Astrocyte of the cerebellum (primary cell): ENCODE data around the gene XRCC3.
A peak's percentile ranks its signal among the peaks of the same experiment; 100 is the strongest.

ENCODE experiments used
- DNase-seq: peaks from one replicate; pipeline ENCODE4 v3.0.0-alpha.2; 2011; ENCODE audit warnings: low read depth
- H3K4me3 ChIP-seq: 2 replicates; pipeline ENCODE4 v1.5.1; 2011; ENCODE audit warnings: mild to moderate bottlenecking, low read depth, low read length, moderate library complexity
- CTCF ChIP-seq: IDR thresholded peaks from 2 replicates; pipeline ENCODE4 v1.5.1; 2012; ENCODE audit warnings: low read length, low read depth, moderate library complexity, mild to moderate bottlenecking; ENCODE audit errors: missing control alignments
- in situ Hi-C: cut with HindIII; loops from 2 replicates; pipeline ENCODE4 v1.10.0; 2017; ENCODE audit warnings: low sequenced_read_pairs

Gene XRCC3

GRCh38 chr14:103699261-103699661, 16.0 kb downstream of the XRCC3 start:
- TF ChIP-seq CTCF: no peak
- no peak overlapping the region for H3K4me3 ChIP-seq
- in situ Hi-C loops: loop anchor here (10.0 kb wide), 1 partner anchor 124 kb away; no protein-coding TSS in a partner anchor
- no peak for DNase-seq

DNA sequence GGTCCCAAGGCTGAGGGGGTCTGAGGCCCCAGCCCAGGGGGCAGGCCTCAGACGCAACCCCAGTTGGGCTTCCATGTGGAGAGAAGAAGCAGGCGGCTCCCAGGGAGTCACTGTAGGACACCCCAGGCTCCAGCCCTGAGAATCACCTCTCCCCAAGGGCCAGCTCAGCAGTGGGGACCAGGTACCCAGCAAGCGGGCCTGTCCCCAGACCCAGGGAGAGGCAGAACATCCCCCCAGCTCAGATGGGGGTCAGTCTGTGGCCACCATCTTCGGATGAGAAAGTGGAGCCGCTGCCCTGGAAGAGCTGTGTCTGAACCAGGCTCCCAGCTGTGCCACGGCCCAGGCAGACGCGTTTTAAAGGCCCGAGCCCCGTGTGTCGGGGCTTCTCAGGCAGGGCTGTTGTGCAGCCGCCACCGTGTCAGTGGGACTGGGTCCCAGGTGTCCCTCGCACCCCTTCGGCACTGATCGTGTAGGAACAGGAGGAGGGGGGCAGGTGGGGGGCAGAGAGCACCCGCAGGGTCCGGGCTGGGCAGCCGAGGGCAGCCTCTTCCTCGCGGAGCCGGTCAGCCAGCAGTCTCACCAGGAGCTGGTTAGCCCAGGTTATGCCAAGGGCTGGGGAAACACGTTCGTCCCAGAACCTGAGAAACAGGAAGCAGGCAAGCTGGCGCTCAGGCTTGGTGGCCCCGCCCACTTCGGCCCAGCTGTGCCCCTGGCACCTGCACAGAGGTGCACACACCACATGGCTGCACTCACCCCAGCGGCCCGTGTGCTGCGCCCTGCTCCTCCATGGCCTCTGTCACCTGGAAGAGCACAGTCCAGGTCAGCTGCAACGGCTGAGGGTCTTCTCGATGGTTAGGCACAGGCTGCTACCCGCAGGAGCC, 16.6 kb downstream of the XRCC3 start:
- H3K4me3 ChIP-seq: no peak overlapping the region
- DNase-seq: no peak
- TF ChIP-seq CTCF: no peak
- in situ Hi-C loops: loop anchor here (10.0 kb wide), 1 partner anchor 124 kb away; no protein-coding TSS in a partner anchor

GRCh38 chr14:103697603-103698379, 17.5 kb downstream of the XRCC3 start:
- in situ Hi-C loops: loop anchor here (10.0 kb wide), 1 partner anchor 123 kb away; no protein-coding TSS in a partner anchor
- DNase-seq: no peak
- TF ChIP-seq CTCF: no peak
- no peak overlapping the region for H3K4me3 ChIP-seq

DNA sequence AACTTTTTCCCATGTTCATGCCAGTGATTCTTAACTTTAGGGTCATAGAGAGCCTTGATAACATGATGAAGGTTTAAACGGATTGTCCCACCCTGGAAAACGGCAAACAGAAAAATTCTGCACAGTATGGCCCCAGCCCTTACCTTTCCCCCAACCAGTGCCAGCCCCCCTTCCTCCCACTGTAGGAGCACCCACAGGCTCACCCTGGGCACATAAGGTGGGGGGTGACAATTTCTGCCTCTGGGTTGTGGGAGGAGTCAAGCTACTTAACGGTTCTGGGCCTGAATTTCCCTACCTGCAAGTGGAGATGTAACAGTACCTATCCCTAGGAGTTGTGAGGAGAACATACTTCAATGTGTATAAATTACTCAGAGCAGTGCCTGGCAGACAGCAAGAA, 18.0 kb downstream of the XRCC3 start:
- no peak for TF ChIP-seq CTCF
- no peak for DNase-seq
- in situ Hi-C loops: loop anchor here (10.0 kb wide), 1 partner anchor 122 kb away; no protein-coding TSS in a partner anchor
- no peak overlapping the region for H3K4me3 ChIP-seq

GRCh38 chr14:103696466-103697071, 18.7 kb downstream of the XRCC3 start:
- in situ Hi-C loops: loop anchor here (10.0 kb wide), 1 partner anchor 122 kb away; no protein-coding TSS in a partner anchor
- DNase-seq: peak; percentile 11

More at GRCh38 chr14:103696466-103697071, 18.7 kb downstream of the XRCC3 start:
- no peak for TF ChIP-seq CTCF
- H3K4me3 ChIP-seq: no peak overlapping the region
